PC-9 (cell line): ENCODE data around the gene ATP1A4. TPM values are rescaled to one million over a fixed set of nuclear protein-coding genes. Genes with fewer than 3 reads are reported as not detected.

Experiments
- BruUV-seq: library from RNA; stranded (reverse); fragments of 400-500 nt; replicated peaks from 2 replicates; lab custom pipeline; 2021; lab: Mats Ljungman, UMichigan
- CTCF ChIA-PET: fragments of 300-600 bp; sonication (Branson Sonifier 250); formaldehyde crosslinking; loops from one replicate; lab custom pipeline; 2022; ENCODE audit warnings: antibody characterized with exemption; lab: Charles Lee
- POLR2A ChIA-PET: fragments of 300-600 bp; sonication (Branson Sonifier 250); formaldehyde crosslinking; loops from one replicate; lab custom pipeline; 2022; ENCODE audit warnings: antibody characterized with exemption; ENCODE audit not compliant: unreplicated experiment; lab: Charles Lee
- DNase-seq, 2 experiments: peaks; one replicate each; pipeline versions ENCODE4 v3.0.0 to v3.0.0-alpha.2; 2015 to 2022; ENCODE audit warnings: mixed read lengths in 1 of 2
- H2AFZ ChIP-seq: fragments of 200-600 bp; sonication (generic); 2 replicates; pipeline ENCODE4 v1.8.1; 2017; ENCODE audit warnings: antibody characterized with exemption
- H3F3A ChIP-seq: fragments of 200-600 bp; sonication (generic); 2 replicates; pipeline ENCODE4 v1.8.1; 2017; ENCODE audit warnings: antibody characterized with exemption, mild to moderate bottlenecking, low read depth; ENCODE audit not compliant: insufficient read depth
- H3K27ac ChIP-seq: fragments of 200-600 bp; sonication (generic); 2 replicates; pipeline ENCODE4 v1.6.1; 2016; ENCODE audit warnings: mixed run types
- H3K27me3 ChIP-seq: fragments of 200-600 bp; sonication (generic); 2 replicates; pipeline ENCODE4 v1.6.1; 2016; ENCODE audit warnings: low read depth, mixed run types; ENCODE audit not compliant: insufficient read depth
- H3K36me3 ChIP-seq: fragments of 200-600 bp; sonication (generic); 2 replicates; pipeline ENCODE4 v1.6.1; 2016; ENCODE audit warnings: low read depth, mixed run types
- H3K4me1 ChIP-seq: fragments of 200-600 bp; sonication (generic); replicated peaks from 2 replicates; pipeline ENCODE4 v1.6.1; 2016; ENCODE audit warnings: mixed run types; ENCODE audit not compliant: insufficient read depth
- H3K4me2 ChIP-seq: fragments of 200-600 bp; sonication (generic); 2 replicates; pipeline ENCODE4 v1.6.1; 2017; ENCODE audit warnings: mixed run types
- H3K4me3 ChIP-seq: fragments of 200-600 bp; sonication (generic); 2 replicates; pipeline ENCODE4 v1.6.1; 2016; ENCODE audit warnings: mixed run types
- H3K79me2 ChIP-seq: fragments of 200-600 bp; sonication (generic); 2 replicates; pipeline ENCODE4 v1.6.1; 2017; ENCODE audit warnings: low read depth, mixed run types
- H3K9me2 ChIP-seq: fragments of 200-600 bp; sonication (generic); 2 replicates; pipeline ENCODE4 v1.8.1; 2017; ENCODE audit warnings: mild to moderate bottlenecking; ENCODE audit not compliant: insufficient read depth
- H3K9me3 ChIP-seq: fragments of 200-600 bp; sonication (generic); 2 replicates; pipeline ENCODE4 v1.8.1; 2016; ENCODE audit warnings: low read depth; ENCODE audit not compliant: insufficient read depth
- H4K20me1 ChIP-seq: fragments of 200-600 bp; sonication (generic); 2 replicates; pipeline ENCODE4 v1.8.1; 2017; ENCODE audit not compliant: insufficient read depth
- EZH2 ChIP-seq: fragments of 200-600 bp; sonication (generic); IDR thresholded peaks from 2 replicates; pipeline ENCODE4 v1.8.0; 2017; ENCODE audit warnings: antibody characterized with exemption, low read depth
- intact Hi-C: fragments of 100-400 bp; cut with micrococcal nuclease; formaldehyde crosslinking; loops from one replicate; pipeline ENCODE4 v1.10.0; 2022; ENCODE audit not compliant: unreplicated experiment
- total RNA-seq: library from RNA; stranded (reverse); gene quantifications from 2 replicates; pipeline ENCODE4 v1.2.3, GENCODE V29; 2021
- TF ChIP-seq, protein P1 (sequence below): fragments of 200-600 bp; sonication (generic); conservative IDR thresholded peaks from 2 replicates; pipeline ENCODE4 v1.6.1; 2017; ENCODE audit warnings: mixed run types, antibody characterized with exemption, mild to moderate bottlenecking, moderate library complexity

ATP1A4 gene
- total RNA-seq, 1 experiment from 2014 or later: not detected

DNA sequence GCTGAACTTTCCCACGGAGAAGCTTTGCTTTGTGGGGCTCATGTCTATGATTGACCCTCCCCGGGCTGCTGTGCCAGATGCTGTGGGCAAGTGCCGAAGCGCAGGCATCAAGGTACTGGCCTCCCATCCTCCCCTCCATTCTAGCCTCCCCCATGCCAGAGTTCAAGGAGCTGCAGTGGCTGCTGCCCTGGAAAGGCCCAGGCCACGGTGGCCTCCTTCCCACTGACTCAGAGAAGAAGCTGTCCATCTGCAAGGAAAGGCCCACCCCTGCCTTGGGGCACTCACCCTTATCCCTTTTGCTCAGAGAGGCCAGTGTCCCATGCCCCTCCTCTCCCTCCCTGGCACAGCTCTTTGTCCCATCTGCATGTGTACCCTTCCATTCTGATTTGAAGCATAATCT is 20.9 kb upstream of the ATP1A4 start:
- Histone ChIP-seq H3K36me3 (no peaks in the 10 kb centered on the region), H3K4me3 (no peak overlapping the region), H3K4me1 (peaks cover 42% of the 10 kb centered on the region), H3K27ac (no peak overlapping the region), H3F3A (peaks cover 6% of the 10 kb centered on the region; the same call in 1 of the 2 replicates), H3K9me3 (no peaks in the 10 kb centered on the region), H3K4me2 (peak overlapping the region; percentile 11; the same call in 1 of the 2 replicates), H2AFZ (no peak overlapping the region), H3K27me3 (no peaks in the 10 kb centered on the region), H3K9me2 (no peaks in the 10 kb centered on the region), H3K79me2 (no peaks in the 10 kb centered on the region), H4K20me1 (no peaks in the 10 kb centered on the region)
- BruUV-seq: no TSS peak
- ChIA-PET POLR2A (interaction anchor here (0.7 kb wide), 1 partner anchor 27 kb away, joined by 5 read pairs; no protein-coding TSS in a partner anchor), CTCF (no interaction called here)
- TF ChIP-seq, protein P1, sequence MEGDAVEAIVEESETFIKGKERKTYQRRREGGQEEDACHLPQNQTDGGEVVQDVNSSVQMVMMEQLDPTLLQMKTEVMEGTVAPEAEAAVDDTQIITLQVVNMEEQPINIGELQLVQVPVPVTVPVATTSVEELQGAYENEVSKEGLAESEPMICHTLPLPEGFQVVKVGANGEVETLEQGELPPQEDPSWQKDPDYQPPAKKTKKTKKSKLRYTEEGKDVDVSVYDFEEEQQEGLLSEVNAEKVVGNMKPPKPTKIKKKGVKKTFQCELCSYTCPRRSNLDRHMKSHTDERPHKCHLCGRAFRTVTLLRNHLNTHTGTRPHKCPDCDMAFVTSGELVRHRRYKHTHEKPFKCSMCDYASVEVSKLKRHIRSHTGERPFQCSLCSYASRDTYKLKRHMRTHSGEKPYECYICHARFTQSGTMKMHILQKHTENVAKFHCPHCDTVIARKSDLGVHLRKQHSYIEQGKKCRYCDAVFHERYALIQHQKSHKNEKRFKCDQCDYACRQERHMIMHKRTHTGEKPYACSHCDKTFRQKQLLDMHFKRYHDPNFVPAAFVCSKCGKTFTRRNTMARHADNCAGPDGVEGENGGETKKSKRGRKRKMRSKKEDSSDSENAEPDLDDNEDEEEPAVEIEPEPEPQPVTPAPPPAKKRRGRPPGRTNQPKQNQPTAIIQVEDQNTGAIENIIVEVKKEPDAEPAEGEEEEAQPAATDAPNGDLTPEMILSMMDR: no peak
- no peak for TF ChIP-seq EZH2
- peak in 1 of 2 experiments; percentile 42 for DNase-seq
- intact Hi-C loops: no loop called here

DNA sequence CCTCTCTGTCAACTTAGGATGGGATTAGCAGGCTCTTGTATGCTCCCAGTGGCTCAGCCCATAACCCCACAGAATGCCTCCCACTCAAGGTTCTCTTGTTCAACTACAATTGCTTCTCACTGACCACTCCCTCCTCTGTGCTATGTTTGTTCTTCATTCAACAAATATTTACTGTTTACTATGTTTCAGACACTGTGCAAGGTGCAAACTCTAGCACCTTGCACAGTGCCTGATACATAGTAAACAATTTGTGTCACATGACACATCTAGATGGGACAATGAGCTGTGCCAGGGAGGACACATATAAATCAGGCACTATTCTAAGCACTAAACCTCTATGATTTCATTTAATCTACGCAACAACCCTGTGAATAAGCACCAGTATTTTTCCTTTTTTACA is 20.5 kb upstream of the ATP1A4 start:
- Histone ChIP-seq H3K27me3 (no peaks in the 10 kb centered on the region), H3F3A (peaks cover 1% of the 10 kb centered on the region; the same call in 1 of the 2 replicates), H3K27ac (no peak overlapping the region), H3K4me3 (no peak overlapping the region), H2AFZ (no peak overlapping the region), H3K79me2 (no peaks in the 10 kb centered on the region), H3K4me1 (peaks cover 38% of the 10 kb centered on the region), H3K9me3 (no peaks in the 10 kb centered on the region), H4K20me1 (no peaks in the 10 kb centered on the region), H3K9me2 (no peaks in the 10 kb centered on the region), H3K36me3 (no peaks in the 10 kb centered on the region), H3K4me2 (peak overlapping the region; percentile 11; the same call in 1 of the 2 replicates)
- TF ChIP-seq, protein P1: no peak
- no peak for TF ChIP-seq EZH2
- ChIA-PET POLR2A (interaction anchor here (0.7 kb wide), 1 partner anchor 28 kb away, joined by 5 read pairs; no protein-coding TSS in a partner anchor), CTCF (no interaction called here)
- intact Hi-C loops: no loop called here
- DNase-seq: no peak
- no TSS peak for BruUV-seq

DNA sequence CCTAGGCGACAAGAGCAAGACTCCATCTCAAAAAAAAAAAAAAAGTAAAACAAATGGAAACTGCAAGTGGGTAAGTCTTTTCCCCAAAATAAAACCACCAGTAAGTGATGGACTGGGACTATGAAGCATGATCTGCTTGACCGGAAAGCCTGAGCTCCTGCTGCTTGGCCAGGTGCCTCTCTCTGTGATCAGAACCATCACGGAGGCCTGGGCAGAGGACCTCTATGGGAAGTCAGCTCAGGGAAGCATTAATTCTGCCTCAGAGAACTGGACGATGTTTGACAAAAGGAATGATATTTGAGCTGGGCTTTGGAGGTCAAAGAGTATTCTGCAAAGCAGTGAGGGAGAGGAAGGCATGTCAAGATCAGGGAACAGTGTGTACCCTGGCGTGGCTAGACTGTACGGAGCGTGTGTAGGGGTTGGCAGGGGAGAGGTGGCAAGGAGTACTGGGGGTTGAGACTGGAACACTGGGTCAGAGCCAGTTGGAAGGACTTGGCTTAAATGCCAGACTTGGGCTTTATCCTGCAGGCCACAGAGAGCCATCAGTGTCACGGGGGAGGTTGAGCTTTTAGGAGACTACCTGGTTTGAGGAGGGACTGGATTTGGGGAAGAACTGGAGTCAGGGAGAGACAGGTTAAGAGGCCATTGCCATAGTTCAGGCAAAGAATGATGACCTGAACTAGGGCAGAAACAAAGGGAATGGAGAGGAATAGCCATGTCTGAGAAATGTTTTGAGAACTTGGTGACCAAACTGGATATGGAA is 19.4 kb upstream of the ATP1A4 start:
- Histone ChIP-seq H3K4me2 (no peak overlapping the region; the same call in 1 of the 2 replicates), H3K27me3 (no peaks in the 10 kb centered on the region), H3K9me2 (no peaks in the 10 kb centered on the region), H3K9me3 (no peaks in the 10 kb centered on the region), H3K4me1 (peaks cover 27% of the 10 kb centered on the region), H3F3A (no peaks in the 10 kb centered on the region), H3K36me3 (no peaks in the 10 kb centered on the region), H4K20me1 (no peaks in the 10 kb centered on the region), H3K4me3 (no peak overlapping the region), H3K27ac (no peak overlapping the region), H2AFZ (no peak overlapping the region), H3K79me2 (no peaks in the 10 kb centered on the region)
- CTCF ChIA-PET: no interaction called here
- no peak for DNase-seq
- BruUV-seq: no TSS peak
- POLR2A ChIA-PET: no interaction called here
- no peak for TF ChIP-seq EZH2
- TF ChIP-seq, protein P1: no peak
- intact Hi-C loops: no loop called here
